Measurements from ENCODE around the gene GCN1. TPM values are rescaled to one million over a fixed set of nuclear protein-coding genes. Genes with fewer than 3 reads are reported as not detected.

The GCN1 gene
- total RNA-seq, 1 donor from 2014 or later: 62.6 TPM

DNA sequence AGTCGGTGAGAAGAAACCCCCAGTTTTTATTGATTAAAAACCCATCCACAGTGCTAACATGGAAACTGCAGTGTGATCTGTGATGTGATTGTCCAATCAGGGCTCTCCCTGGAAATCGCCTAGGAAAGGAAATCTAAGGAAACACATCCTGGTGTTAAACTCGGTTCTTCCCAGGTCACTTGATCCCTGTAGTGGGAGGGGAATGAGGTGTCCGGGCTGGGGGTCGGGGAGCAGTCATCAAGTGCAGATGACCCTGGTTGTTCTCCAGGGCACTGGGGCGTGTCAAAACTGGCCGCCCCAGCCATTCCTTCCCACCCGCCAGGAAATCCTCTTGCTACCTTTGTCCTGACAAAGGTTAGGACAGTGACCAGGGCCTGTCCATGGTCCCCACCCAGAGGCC is 98.8 kb downstream of the GCN1 start:
- TF ChIP-seq POLR2AphosphoS5 (IDR thresholded peaks at IDR 0.05; ENCODE audit: insufficient read depth in 1 of 2, low read depth in 1 of 2) (no peak), POLR2A (IDR thresholded peaks at IDR 0.05) (no peak)
- TF ChIP-seq, protein P1, sequence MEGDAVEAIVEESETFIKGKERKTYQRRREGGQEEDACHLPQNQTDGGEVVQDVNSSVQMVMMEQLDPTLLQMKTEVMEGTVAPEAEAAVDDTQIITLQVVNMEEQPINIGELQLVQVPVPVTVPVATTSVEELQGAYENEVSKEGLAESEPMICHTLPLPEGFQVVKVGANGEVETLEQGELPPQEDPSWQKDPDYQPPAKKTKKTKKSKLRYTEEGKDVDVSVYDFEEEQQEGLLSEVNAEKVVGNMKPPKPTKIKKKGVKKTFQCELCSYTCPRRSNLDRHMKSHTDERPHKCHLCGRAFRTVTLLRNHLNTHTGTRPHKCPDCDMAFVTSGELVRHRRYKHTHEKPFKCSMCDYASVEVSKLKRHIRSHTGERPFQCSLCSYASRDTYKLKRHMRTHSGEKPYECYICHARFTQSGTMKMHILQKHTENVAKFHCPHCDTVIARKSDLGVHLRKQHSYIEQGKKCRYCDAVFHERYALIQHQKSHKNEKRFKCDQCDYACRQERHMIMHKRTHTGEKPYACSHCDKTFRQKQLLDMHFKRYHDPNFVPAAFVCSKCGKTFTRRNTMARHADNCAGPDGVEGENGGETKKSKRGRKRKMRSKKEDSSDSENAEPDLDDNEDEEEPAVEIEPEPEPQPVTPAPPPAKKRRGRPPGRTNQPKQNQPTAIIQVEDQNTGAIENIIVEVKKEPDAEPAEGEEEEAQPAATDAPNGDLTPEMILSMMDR (IDR thresholded peaks at IDR 0.05): no peak
- intact Hi-C loops (cut with DNase I): no loop called here
- Histone ChIP-seq H3K4me1 (peaks cover 11% of the 10 kb centered on the region), H3K27me3 (no peaks in the 10 kb centered on the region), H3K9me3 (no peaks in the 10 kb centered on the region), H3K36me3 (peaks cover 0 to 37% of the 10 kb centered on the region in 2 donors), H3K27ac (no peak overlapping the region), H3K4me3 (no peak overlapping the region)
- no peak for DNase-seq (ENCODE audit: extremely low spot score in 2 of 2)

DNA sequence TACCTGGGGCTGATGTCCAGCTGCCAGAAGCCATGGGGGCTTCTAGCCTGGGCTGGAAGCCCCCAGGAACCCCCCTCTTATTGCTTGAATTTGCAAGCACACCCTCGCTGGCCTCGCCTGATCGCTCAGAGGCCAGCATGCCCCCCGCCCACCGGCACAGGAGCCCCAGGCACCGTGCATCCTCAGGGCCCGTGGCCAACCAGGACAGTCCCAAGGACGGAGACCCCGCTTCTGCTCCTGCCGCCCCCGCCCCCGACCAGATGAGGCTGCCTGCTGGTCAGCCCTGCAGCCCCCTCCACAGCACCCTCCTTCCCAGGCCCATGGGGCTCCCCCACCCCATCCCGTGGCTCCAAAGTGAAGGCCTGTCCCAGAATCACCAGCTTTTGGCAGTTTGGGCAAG is 99.2 kb downstream of the GCN1 start:
- H3K4me3 ChIP-seq: no peak overlapping the region
- H3K4me1 ChIP-seq: peaks cover 7% of the 10 kb centered on the region
- DNase-seq (ENCODE audit: extremely low spot score in 2 of 2): no peak
- intact Hi-C loops (cut with DNase I): no loop called here
- TF ChIP-seq POLR2A (IDR thresholded peaks at IDR 0.05) (no peak), POLR2AphosphoS5 (IDR thresholded peaks at IDR 0.05; ENCODE audit: insufficient read depth in 1 of 2, low read depth in 1 of 2) (no peak)
- TF ChIP-seq, protein P1 (IDR thresholded peaks at IDR 0.05): no peak
- peaks cover 0 to 37% of the 10 kb centered on the region in 2 donors for H3K36me3 ChIP-seq
- H3K27ac ChIP-seq: no peak overlapping the region
- no peaks in the 10 kb centered on the region for H3K27me3 ChIP-seq
- no peaks in the 10 kb centered on the region for H3K9me3 ChIP-seq

DNA sequence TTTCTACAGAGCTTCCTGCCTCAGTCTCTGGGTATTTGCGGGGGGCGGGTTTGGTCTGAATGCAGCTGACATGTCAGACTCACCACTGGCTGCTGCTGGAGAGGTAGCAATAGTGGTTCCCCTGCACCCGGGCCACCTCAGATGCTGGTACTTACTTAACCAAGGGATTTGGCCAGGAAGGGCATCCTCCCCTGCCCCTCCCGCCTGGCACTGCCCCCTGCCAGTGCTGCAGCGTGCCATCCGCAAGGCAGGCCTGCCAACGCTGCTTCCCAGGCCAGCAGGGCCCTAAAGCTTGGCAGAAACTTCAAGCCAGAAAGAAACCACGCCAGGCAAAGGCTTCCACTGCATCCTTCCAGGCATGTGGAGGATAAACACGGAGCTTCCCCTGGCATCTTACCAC is 100.0 kb downstream of the GCN1 start:
- DNase-seq (ENCODE audit: extremely low spot score in 2 of 2): no peak
- no peaks in the 10 kb centered on the region for H3K4me1 ChIP-seq
- no peaks in the 10 kb centered on the region for H3K27me3 ChIP-seq
- intact Hi-C loops (cut with DNase I): no loop called here
- TF ChIP-seq POLR2A (IDR thresholded peaks at IDR 0.05) (no peak), POLR2AphosphoS5 (IDR thresholded peaks at IDR 0.05; ENCODE audit: insufficient read depth in 1 of 2, low read depth in 1 of 2) (no peak)
- TF ChIP-seq, protein P1 (IDR thresholded peaks at IDR 0.05): no peak
- no peak overlapping the region for H3K27ac ChIP-seq
- H3K9me3 ChIP-seq: no peaks in the 10 kb centered on the region
- H3K36me3 ChIP-seq: peaks cover 0 to 37% of the 10 kb centered on the region in 2 donors
- no peak overlapping the region for H3K4me3 ChIP-seq

DNA sequence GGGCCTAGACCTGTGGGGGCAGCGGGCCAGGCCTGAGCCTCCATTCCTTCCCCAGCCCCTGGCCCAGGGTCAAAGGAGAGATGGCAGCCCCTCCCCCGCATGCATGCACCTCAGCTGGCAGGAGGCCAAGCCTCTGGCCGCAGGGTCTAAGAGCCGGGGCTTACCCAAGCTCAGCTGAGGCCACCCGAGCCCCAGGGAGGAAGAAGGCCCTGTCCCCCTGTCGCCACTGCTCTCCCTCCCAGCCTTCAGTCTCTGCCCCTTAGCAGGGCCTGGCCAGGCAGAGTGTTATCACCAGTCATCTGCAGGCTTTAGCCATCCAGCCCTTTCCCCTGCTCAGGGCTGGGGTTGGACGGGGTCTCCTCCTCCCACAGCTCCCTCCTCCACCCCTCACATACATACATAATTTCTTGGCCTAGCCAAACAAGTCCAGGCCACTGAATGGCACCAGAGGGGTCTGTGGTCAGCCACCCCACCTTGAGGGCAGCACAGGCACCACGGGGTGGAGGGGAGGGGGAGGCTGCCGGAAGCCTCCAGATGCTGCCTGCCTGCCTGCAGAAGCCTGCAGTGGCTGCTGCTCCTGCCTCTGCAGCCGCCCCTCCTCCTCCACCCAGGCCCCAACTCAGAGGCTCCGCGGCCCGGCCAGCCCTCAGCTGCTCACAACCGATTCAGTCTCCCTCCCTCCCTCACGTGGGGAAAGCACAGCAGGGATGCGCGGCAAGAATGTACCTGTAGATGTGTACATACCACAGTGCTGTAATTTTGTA is 100.7 kb downstream of the GCN1 start:
- no peak for DNase-seq (ENCODE audit: extremely low spot score in 2 of 2)
- Histone ChIP-seq H3K4me1 (no peaks in the 10 kb centered on the region), H3K27ac (no peak overlapping the region), H3K27me3 (no peaks in the 10 kb centered on the region), H3K36me3 (peaks cover 0 to 32% of the 10 kb centered on the region in 2 donors), H3K9me3 (no peaks in the 10 kb centered on the region), H3K4me3 (no peak overlapping the region)
- intact Hi-C loops (cut with DNase I): no loop called here
- no peak for TF ChIP-seq POLR2A (IDR thresholded peaks at IDR 0.05)
- no peak for TF ChIP-seq POLR2AphosphoS5 (IDR thresholded peaks at IDR 0.05; ENCODE audit: insufficient read depth in 1 of 2, low read depth in 1 of 2)
- TF ChIP-seq, protein P1 (IDR thresholded peaks at IDR 0.05): no peak

DNA sequence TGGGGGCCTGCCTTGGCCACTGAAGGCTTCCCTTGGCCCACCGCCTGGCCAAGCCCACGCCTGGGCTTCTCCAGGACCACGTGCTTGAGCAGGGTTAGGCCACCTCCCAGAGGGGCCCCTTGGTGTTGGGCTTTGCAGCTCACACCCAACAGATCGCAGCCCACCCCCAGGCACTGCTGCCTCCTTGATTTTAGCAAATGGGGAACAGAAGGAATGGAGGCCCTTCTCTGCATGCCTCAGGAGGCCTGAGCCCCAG is 101.3 kb downstream of the GCN1 start:
- Histone ChIP-seq H3K36me3 (peaks cover 0 to 27% of the 10 kb centered on the region in 2 donors), H3K4me1 (no peaks in the 10 kb centered on the region), H3K4me3 (no peak overlapping the region), H3K9me3 (no peaks in the 10 kb centered on the region), H3K27me3 (no peaks in the 10 kb centered on the region), H3K27ac (no peak overlapping the region)
- intact Hi-C loops (cut with DNase I): no loop called here
- TF ChIP-seq, protein P1 (IDR thresholded peaks at IDR 0.05): no peak
- TF ChIP-seq POLR2A (IDR thresholded peaks at IDR 0.05) (no peak), POLR2AphosphoS5 (IDR thresholded peaks at IDR 0.05; ENCODE audit: insufficient read depth in 1 of 2, low read depth in 1 of 2) (no peak)
- DNase-seq (ENCODE audit: extremely low spot score in 2 of 2): no peak
